Activated CD4-positive, alpha-beta T cell treated with anti-CD3 and anti-CD28 coated beads, Interleukin-2, amount 10 ng/mL, durations not matched to agents 24 days and 14 days (primary cell): ENCODE data around the gene RAI2. TPM values are rescaled to one million over a fixed set of nuclear protein-coding genes. Genes with fewer than 3 reads are reported as not detected.

Experiments
- total RNA-seq: library from RNA; stranded (reverse); gene quantifications from 2 replicates; pipeline ENCODE4 v1.2.3, GENCODE V29; 2022

RAI2 gene
- total RNA-seq, 1 donor from 2014 or later = 0.16 TPM

Other genes with a start within 250 kb of the RAI2 start
- 1.4 and 1.7 TPM in 2 replicates for gene SCML1, start 123.8 kb downstream of the RAI2 start, total RNA-seq